NCI-H2107 (cell line): ENCODE measurements around the gene UCKL1.
"Not testable (repeated sequence)": the region's sequence is repeated elsewhere in the genome, so short reads cannot be mapped to it uniquely, and the experiment has no call there.

ENCODE experiments used
- DNase-seq: peaks from one replicate; lab custom pipeline; 2025; lab: John Stamatoyannopoulos, UW

Gene UCKL1

DNA sequence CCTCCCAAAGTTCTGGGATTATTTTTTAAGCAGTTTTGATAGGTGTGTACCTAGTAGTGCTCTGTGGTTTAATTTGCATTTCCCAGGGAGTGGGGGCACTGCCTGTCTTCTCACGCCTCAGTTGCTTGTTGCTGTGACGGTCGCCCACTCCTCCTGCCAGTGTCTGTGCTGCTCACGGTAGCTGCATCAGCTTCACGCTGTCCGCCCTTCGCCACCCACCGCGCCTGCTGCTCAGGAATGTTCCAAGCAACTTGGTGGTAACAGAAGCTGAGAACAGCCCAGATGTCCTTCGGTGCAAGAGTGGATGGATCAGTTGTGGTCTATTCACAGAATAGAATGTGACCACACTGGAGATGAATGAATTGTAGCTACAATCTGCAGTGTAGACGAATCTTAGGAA is 38.4 kb downstream of the UCKL1 start:
- no peak for DNase-seq

DNA sequence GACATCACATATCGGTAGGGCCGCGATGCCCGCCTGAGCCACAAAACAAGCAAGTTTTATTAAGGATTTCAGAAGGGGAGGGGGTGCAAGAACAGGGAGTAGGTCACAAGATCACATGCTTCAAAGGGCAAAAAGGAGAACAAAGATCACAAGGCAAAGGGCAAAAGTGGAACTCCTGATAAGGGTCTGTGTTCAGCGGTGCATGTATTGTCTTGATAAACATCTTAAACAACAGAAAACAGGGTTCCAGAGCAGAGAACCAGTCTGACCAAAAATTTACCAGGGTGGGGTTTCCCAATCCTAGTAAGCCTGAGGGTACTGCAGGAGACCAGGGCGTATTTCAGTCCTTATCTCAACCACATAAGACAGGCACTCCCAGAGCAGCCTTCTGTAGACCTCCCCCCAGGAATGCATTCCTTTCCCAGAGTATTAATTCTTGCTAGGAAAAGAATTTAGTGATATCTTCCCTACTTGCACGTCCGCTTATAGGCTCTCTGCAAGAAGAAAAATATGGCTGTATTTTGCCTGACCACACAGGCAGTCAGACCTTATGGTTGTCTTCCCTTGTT is 39.8 kb downstream of the UCKL1 start:
- not testable (repeated sequence) for DNase-seq

DNA sequence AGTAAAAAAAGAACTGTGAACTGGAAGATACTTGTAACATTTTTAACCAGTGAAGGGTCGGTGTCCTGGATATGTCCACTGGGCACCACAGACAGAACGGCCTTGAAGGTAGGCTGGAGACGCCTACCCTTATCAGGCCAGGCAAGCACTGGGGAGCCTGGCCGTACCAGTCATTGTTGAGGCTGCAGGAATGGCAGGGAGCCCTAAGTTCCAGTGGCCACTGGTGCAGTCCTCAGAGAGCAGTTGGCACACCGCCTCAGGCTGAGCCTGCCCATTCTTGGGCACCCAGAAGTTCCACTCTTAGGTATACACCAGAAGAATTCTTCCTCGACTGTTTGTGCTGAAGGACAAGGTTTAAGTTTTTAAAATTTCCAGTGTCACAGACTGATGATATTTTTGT is 40.7 kb downstream of the UCKL1 start:
- DNase-seq: no peak

DNA sequence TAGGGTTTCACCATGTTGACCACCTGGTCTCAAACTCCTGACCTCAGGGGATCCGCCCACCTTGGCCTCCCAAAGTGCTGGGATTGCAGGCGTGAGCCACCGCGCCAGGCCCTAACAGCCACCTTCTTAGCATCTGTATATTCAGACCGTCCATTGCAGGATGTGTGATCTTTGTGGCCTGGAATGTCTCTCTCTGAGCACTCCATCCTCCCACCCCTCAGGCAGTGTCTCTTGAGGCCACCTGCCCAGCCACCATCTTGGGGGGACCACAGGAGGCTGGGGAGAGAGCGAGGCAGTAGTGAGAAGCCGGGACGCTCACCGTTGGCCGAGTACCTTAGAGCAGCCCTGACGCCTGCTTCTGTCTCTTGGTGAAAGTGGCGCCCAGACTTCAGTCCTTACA is 42.4 kb downstream of the UCKL1 start:
- no peak for DNase-seq

DNA sequence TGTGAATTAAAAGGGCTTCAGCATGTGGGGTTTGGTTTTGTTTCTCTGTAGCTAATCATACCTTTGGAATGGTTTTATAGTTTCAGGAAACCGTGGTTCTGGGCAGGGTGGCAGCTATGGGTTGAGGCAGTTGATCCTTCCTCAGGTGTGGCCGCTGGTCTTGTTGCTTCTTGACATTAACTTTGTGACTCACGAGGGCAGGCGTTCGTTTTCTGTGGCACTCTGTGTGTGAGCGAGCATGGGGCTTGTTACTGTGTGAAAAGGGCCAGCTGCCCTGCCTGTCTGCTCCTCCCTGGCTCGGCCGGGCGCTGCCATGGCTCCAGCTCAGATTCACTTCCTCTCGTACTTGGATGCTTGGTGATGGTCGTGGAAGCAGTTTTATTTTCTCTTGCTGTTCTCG is 45.0 kb downstream of the UCKL1 start:
- no peak for DNase-seq

DNA sequence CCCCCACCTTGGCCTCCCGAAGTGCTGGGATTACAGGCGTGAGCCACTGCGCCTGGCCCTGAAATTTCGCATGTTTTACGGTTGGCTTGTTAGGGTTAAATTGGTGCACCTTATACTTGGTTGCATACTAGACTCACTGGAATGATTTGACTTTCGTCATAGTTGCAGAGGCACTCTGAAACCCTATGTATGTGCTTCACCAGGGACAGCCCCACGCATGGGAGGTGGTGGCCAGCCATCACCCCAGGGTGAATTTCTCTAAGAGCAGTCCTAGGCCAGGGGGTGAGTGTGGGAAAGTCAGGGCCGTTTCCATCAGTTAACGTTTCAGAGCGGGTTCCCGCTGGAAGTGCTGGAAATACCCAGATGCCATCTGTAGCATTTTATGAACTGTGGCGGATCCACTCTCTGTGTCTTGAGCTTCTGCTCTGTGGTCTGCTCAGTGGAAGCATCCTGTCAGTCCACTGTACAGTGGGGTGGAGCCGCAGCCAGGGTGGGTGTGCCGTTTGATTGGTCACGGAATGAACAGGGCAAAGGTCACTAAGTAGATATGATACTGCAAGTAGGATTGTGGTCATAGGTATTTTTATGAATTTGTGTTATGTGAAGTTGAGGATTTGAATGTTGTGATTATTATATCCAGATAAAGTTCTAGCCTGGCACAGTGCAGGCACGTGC is 48.1 kb downstream of the UCKL1 start:
- no peak for DNase-seq

DNA sequence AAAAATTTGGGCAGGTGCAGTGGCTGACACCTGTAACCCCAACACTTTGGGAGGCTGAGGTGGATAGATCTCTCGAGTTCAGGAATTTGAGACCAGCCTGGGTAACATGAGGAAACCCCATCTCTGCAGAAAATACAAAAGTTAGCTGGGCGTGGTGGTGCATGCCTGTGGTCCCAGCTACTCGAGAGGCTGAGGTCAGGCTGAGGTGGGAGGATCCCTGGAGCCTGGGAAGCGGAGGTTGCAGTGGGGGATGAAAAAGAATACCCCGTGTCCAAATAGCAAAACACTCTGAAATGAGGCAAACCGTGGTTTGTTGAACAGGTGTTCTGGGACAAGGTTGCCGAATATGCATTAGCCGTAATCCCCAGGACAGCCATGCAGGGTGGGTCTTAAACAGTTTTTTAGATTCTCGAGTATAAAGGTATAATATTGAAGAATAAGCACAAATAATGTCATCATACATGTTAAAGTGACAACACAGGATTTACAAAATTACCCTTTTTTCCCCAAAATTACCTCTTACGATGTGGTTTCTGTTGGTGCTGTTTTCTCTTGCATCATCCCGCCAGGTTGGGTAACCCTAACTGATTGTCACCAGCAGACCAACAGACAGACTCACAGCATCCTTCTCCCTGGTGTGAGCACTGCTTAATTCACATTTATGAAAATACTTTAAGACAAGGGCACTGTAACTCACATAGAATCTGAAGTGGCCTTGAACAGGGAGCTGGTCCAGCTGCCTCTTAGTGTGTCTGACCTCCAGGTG is 52.2 kb downstream of the UCKL1 start:
- DNase-seq: no peak

DNA sequence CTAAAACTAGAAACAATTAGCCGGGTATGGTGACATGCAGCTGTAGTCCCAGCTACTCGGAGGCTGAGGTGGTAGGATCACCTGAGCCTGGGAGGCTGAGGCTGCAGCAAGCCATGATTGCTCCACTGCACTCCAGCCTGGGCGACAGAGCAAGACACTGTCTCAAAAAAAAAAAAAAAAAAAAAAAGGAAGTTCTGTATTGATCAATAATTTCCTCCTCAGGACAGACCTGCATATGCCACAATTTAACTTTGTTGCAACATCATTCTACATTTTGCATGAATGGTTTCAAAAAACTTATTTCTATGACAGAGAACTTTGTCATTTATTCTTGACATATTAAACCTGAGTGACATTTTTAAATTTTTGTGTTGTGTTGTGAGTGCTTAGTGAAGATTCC is 55.8 kb downstream of the UCKL1 start:
- no peak for DNase-seq

DNA sequence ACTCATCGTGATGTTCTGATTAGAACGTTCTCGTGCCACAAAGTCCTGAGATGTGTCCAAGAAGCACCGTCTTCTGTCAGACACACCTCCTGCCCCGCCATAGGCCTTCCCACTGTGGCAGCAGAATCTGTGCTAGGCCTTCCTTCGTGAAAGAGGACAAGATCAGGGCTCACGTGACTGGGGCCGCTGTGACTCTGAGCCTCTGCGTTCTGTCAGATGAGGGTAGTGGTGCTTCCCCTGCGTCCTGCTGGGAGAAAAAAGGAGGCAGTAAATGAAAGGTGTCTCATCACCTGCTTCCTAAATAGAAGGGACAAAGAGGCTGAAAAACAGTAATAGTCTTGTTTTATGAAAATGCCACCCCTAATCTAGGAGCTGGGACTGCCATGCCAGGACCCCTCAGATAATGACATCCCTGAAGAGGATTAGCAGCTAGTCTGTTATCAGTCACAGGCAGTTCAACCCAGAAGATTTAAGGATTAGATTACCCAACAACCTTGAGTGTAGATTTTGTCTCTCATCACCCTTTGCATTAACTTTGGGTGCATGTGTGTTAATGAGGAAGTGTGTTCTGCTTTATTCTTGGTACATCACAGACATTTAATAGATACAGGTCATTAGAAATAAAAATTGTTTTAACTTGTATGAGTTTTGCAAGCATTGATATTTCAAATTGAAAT is 57.2 kb downstream of the UCKL1 start:
- DNase-seq: no peak

DNA sequence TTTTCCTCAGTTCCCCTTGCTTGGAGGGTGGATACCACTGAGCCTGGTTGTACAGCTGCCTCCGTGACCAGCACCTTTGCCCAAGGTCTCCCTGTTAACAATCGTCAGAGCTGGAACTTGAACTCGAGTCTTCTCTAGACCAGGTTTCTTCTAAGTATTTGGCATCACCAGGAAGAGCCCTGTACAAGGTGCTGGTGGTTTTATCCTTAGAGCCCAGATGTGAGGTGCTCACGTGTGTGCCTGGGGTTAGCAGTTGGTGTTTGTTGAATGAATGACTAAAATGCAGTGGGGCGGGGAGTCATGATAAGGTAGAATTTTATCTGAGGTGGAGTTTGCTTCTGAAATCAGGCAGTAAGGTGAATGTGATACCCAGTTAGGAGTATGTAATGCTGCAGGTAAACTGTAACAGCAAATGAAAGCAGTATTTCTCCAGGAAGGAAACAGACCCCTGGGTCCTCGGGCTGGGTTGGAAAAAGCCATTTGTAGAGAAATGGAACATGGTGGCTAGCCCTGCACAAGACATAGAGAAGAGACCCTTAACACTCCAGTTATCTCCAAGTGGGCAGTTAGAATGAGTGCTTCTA is 58.1 kb downstream of the UCKL1 start:
- no peak for DNase-seq

DNA sequence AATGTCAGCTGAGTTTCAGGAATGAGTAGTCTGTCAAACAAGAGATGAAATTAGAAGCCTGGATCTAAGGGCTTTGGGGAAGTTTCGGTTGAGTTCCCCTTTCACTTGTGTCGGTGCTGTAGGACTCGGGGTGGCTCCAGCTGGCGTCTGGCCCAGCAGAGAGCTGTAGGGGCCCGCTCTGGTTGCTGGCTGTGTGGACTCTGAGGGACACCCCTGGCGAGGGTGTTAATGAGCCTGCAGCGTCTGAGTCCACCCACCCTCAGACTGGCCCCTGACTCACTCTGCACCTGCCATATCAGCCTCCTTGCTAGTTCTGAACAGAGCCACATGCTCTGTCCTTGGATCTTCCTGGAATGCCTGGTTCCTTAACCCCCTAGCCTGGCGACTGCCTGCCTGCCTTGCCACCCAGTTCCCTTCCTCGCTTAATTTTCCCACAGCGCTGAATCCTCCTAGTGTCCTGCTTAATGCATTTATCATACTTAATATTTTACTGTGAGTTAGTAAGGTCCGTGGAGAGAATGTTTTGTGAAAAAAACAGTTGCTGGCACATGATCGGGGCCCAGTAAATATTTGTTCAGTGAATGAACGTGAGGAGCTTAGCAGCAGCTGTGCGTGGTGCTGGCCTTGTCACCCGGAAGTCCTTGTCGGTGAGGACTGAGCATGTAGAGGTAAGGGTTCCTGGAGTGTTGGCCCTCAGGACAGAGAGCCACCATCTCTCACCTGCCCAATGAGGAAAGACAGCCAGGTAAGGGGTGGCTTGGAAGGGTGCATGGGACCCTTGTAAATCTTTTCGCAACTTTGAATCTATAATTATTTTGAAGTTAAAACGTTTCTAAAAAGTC is 59.7 kb downstream of the UCKL1 start:
- peak; percentile 58 for DNase-seq

DNA sequence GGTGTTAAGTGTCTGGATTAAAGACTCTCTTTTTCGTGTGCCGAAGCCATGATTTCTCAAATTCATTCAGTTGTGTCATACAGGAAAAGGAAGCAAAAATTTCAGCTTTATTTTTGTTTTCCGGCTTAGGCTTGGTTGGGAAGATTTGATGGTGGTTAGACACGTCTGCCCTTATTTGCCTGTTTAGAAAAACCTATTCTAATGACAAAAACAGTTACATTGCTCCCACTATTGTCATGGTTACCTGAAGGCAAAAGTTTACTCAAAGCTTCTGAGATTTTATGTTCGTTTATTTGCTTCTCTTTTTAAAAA is 60.3 kb downstream of the UCKL1 start:
- DNase-seq: no peak

DNA sequence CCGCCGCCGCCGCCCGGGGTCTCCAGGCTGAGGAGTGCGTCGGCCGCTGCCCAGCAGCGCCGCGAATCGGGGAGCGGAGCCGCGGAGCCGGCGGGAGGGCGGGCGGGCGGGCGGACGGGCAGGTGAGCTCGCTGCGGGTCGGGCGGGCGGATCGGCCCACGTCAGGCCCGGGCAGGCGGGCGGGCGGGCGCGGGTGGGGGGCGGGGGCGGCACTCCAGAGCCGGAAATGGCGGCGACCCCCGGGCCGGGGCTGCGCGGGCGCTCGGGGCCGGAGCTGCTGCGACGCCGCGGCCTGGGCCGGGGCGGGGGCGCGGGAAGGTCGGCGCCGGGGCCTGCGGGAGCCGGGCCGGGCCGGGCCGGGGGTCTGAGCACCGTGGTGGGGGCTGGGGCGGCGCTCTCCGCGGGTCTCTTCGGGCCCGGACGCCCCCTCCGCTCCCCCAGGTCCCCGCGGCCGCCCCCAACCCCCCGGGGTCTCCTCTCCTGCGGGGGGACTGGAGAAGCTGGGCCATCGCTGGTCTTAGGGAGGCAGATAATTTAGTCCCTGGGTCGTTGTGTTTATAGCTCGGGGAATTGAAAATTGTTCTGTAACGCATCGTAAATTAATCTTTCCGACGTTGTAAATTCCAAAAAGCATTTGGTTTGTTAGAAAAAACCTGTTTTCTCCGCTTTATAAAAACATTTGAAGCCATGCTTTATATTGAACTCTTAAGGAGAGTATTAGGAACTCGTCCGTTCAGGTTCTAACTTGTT is 60.8 kb downstream of the UCKL1 start:
- DNase-seq: no peak

DNA sequence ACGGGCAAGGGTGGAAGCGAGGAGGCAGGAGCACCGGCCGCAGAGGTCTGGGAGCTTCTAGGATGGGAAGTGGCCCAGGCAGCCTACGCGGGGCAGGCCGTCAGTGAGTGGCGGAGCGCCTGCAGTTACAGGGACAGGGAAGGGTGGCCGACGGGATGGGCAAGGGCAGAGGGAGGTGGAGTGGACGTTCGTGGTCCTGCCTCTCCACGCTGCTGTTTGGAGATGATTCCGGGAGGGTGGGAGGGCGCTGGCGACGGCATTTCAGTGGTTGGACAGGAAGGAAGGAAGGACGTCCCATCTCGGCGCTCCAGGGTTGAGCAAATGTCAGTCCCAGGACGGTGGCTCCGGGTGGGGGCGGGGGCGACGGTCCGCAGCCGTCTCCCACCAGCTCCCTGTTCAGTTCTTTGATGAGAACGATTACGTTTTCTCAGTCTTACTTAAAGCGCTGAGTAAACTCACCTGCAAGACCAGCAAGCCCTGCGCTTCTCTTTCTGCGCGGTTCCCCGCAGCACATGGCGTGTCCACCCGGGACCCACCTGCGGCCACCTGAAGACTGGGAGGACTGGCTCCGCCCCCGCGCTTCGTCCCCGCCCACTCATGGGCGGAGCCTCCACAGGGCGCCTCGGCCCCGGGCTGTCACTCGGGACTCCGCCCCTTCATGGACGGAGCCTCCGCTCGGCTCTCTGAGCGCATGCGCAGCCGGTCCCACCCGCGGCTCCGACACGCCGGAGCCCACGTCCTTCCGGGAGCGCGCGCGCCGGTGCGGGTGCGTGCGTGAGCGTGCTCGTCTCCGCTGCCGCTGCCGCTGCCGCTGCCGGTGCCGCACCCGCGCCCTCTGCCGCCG is 61.6 kb downstream of the UCKL1 start, which contains the start of gene DNAJC5:
DNAJC5 (plus strand) TSS at position 769 of the 844 bp plus-strand sequence. CDS start 33,220 bp downstream, outside the sequence.
- DNase-seq: peak; percentile 94

DNA sequence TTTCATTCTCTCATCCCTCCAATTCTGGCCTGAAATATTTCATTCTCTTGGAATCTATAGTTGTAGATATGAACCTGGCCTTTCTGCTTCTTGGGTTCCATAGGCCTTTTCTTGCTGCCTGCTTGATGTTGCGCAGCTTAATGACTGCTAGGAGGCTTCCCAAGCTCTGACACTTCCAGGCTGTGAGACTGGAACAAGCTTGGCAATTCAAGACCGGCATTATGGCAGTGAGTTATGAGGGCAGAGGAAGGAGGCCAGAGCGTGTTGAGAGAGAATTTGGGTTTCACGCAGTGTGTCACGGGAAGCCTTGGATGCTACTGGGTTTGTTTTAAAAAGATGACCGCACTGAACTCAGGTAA is 62.2 kb downstream of the UCKL1 start:
- no peak for DNase-seq

DNA sequence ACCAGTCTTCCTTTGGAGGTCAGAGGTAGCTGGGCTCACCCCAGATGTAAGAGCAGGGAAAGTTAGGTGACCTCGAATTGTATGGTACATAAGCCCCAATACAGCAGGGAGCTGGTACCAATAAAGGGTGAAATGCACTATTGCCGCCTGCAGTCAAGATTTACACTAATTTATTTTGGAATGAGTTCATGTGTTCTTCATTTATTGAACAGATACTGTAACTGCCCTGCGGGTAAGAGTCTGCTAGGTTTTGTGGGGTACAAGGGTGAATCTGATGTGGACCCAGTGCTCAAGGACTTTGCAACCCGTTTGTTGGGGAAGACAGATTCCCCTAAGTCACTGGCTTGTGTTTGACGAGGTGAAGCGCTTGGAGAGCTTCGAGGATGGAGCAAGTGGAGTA is 63.8 kb downstream of the UCKL1 start:
- no peak for DNase-seq

DNA sequence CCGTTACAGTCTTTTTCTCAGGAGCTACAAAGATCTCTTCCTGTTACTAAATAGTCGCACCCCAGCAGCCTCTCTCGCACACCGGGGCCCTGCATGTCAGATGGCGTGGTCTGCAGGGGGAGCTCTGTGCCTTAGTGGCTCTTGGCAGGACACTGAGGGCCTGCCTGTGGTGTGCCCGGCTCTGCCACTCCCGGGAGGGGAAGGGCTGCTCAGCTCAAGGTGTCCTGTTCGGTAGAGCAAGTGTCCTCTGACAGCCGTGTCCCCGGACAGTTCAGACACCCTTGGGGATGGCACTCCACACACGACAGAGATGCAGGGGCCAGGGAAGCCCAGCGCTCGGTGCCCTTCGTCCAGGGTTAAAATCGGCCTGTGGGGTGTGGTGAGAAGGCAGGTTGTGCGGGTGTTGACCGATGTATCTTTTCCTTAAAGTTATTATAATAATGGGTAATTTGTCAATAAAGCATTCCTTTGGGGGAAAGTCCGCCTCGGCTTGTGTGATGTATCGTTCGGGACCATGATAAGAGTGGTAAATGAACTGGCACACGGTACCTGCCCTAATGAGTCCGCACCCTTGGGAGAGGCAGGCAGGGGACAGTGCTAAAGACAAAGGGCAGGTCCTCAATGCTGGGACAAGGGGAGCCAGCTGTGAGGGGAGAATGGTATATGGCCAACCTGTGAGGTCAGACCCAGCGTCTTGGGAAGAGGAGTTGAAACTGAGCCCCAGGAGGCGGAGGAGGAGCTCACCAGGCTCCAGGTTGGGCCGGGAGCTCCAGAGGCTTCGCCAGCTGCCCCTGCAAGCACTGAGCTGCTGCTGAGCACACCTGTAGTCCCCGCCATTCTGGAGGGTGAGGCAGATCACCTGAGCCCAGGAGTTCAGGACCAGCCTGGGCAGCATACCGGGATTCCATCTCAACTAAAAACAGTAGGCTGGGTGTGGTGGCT is 64.9 kb downstream of the UCKL1 start:
- no peak for DNase-seq

DNA sequence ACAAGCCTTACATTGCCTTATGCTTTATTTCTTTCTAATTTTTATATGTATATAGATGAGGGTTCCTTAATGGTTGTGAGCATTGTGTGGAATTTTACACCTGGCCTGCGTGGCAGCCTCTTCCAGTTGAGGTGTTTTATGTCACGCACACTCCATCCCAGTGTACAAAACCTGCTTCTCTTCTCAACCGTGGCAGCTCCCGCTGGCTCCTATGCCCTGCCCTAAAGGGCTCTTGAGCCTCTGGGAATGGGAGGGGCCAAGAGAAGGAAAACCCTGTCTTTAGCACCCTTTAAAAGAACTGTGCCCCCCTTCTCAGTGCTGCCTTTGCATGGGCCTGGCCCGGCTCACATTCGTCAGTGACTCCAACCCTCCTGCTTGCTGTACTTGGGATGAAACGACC is 65.6 kb downstream of the UCKL1 start:
- DNase-seq: no peak

DNA sequence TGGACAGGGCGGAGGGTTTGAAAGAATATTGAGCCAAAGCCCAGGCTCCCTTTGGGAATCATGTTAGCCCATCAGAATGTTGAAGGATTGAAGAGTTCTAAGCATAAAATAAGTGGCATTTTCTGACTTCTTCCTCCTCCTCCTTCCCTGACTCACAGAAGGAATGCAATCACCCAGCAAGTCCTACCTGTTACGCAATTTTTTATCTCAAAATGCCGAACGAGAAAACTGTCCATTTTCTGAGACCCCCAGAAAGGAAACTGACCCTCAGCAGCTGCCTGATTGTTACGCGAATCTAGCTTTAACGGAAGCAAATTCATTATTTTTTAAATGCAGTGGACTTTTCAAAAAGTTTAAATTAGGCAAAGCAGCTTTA is 66.0 kb downstream of the UCKL1 start:
- DNase-seq: no peak
